OCI-LY3 (cell line): ENCODE results near the gene CABP7.

Experiments
- EZH2phosphoT487 ChIP-seq: fragments of 200-600 bp; shearing (Covaris generic); IDR thresholded peaks from 2 replicates; pipeline ENCODE4 v1.6.1; 2018; ENCODE audit warnings: antibody characterized with exemption, mixed run types, low read depth
- TF ChIP-seq, protein P1 (sequence below): fragments of 200-600, 300-600 bp; sonication (generic); IDR thresholded peaks from 2 replicates; pipeline ENCODE4 v1.5.1; 2014; ENCODE audit warnings: antibody characterized with exemption, low read length, low read depth

DNA sequence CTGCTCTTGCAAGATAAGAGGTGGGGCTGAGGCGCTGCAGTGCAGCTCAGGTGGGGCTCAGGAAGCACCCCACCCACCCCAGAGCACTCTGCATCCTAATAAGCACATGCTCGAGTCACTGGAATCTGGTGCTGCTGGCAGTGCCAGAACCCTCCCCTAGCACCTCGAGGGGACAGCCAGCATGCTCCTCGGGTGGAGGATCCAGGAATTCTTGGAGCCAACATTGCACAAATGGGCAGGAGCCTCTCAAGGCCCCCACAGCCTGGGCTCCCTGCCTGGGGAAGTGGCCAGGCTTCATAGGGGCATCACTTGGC, 27.5 kb upstream of the CABP7 start:
- TF ChIP-seq, protein P1, sequence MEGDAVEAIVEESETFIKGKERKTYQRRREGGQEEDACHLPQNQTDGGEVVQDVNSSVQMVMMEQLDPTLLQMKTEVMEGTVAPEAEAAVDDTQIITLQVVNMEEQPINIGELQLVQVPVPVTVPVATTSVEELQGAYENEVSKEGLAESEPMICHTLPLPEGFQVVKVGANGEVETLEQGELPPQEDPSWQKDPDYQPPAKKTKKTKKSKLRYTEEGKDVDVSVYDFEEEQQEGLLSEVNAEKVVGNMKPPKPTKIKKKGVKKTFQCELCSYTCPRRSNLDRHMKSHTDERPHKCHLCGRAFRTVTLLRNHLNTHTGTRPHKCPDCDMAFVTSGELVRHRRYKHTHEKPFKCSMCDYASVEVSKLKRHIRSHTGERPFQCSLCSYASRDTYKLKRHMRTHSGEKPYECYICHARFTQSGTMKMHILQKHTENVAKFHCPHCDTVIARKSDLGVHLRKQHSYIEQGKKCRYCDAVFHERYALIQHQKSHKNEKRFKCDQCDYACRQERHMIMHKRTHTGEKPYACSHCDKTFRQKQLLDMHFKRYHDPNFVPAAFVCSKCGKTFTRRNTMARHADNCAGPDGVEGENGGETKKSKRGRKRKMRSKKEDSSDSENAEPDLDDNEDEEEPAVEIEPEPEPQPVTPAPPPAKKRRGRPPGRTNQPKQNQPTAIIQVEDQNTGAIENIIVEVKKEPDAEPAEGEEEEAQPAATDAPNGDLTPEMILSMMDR = no peak
- no peak for TF ChIP-seq EZH2phosphoT487
